ENCODE measurements around the gene MIPOL1.
"Not testable (repeated sequence)": the region's sequence is repeated elsewhere in the genome, so short reads cannot be mapped to it uniquely, and the experiment has no call there.

The MIPOL1 gene

DNA sequence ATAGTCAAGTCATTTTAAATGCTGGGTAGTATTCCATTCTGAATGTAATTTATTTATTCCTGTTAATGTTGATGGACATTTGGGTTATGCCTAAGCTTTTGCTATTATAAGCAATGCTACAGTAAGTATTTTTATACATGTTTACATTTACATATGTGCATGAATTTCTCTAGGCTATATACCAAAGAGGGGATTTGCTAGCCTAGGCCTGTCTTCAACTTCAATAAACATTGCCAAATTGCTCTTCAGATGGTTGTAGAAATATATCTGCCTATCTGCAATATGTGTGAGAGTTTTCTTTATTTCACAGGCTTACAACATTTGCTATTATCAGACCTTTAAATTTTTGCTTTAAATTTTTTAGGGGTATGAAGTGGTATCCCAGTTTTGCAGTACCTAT, 87.0 kb downstream of the MIPOL1 start:
- DNase-seq (ENCODE audit: low spot score) = no peak

DNA sequence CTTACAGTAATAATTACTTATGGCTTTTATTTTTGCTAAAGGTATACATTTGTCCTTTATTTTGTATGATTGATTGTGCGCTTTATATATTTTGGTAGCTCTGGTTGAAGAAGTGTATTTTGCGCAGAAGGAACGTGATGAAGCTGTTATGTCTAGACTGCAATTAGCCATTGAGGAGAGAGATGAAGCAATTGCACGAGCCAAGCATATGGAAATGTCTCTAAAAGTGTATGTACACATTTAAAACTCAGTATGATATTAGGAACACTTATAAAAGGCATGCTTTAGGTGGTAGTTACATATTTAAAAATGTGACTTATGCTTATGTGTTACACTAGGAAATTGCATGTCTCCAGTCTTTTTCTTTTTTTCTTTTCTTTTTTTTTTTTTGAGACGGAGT, 87.5 kb downstream of the MIPOL1 start:
- no peak for DNase-seq (ENCODE audit: low spot score)

DNA sequence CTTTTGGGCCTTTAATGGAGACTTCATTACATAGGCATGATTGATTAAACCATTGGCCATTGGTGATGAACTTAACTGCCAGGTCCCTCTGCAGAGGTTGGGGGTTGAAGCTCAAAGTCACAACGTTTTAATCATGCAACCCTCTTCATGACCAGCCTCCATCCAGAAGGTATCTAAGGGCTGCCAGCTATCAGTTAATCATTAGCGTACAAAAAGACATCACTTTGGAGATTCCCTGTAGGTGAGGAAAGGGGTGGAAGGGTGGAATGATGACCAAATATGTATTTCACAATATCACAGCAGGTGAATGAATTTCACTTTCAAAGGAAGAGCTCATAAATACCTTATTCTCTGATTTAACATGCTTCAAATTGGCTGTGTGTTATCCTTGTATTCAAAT, 92.0 kb downstream of the MIPOL1 start:
- DNase-seq (ENCODE audit: low spot score) = no peak

DNA sequence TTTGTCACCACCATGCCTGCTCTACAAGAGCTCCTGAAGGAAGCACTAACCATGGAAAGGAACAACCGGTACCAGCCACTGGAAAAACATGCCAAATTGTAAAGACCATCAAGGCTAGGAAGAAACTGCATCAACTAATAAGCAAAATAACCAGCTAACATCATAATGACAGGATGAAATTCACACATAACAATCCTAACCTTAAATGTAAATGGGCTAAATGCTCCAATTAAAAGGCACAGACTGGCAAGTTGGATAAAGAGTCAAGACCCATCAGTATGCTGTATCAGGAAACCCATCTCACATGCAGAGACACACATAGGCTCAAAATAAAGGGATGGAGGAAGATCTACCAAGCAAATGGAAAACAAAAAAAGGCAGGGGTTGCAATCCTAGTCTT, 97.5 kb downstream of the MIPOL1 start:
- DNase-seq (ENCODE audit: low spot score) = not testable (repeated sequence)

DNA sequence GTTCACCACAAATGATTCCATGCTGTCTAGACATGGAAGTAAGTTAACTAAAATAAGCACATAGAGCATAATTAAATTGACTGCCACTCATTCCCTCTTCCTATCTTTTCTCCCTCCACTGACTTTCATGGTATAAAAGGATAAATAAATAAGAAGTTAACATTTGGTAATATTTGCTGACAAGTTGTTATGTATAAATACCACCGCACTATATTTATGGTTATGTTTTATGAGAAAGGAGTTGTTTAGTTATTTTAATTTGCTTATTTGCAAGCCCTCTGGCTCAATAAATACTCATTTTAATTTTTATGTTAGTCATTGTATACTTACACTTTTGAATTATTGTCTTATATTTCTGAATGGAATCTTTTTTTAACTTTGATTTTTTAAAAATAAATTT, 113.5 kb downstream of the MIPOL1 start:
- no peak for DNase-seq (ENCODE audit: low spot score)

DNA sequence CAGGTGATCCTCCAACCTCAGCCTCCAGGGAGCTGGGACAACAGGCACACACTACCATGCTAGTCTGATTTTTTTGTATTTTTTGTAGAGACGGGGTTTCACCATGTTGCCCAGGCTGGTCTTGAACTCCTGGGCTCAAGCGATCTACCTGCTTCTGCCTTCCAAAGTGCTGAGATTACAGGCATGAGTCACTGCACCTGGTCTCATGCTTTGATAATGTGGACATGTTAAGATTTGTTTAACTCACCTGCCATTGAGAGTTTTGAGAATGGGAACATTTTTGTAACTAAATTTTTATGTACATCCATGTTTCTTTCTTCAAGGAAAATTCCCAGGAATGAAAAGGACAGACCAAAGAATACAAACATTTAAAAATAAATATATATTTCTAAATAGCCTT, 121.2 kb downstream of the MIPOL1 start:
- DNase-seq (ENCODE audit: low spot score) = no peak

DNA sequence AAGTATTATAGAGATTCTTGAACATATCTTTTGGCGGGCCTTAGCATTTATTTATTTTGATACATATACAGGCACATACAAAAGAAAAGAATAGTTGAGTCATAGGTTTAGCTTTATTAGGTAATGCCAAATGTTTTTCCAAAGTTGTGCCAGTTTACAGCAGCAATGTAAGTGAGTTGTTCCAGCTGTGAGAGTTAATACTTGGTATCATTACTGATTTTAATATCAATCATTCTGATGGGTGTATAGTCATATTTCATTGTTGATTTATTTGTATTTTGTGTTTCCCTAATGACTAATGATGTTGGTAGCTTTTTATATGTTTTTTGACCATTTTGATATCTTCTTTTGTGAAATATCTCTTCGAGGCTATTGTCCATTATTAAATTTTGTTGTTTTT, 122.4 kb downstream of the MIPOL1 start:
- DNase-seq (ENCODE audit: low spot score) = no peak

DNA sequence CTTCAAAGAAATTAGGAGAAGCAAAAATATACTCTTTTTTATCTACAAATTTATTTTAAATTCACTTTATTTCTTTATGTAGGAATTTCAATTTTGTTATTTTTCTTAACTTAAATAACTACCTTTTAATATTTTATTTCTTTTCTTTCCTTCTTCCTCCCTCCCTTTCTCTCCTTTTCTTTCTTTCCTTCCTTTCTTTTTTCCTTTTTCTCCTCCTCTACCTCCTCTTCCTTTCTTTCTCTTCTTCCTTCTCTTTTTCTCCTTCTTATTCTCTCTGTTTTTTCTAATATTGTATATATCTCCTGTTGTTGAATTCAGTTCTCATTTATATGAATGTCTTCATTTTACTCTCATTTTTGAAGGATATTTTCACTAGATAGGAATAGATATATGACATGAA, 127.6 kb downstream of the MIPOL1 start:
- DNase-seq (ENCODE audit: low spot score) = no peak

DNA sequence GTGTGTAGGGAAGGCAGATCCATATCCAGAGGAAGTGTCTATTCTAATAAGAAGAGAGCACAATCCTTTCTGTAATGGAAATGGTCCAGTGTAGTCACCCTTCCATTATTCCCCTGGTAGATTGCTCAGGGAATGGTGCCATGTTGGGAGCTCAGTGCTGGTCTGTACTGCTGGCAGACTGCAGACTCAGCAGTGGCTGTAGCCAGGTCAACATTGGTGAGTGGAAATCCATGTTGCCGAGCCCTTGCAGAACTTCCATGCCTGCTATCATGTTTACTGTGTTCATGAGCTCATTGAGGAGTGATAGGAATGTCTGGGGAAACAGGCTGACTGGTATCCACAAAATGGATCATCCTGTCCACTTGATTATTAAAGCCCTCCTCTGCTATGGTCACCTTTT, 128.7 kb downstream of the MIPOL1 start:
- no peak for DNase-seq (ENCODE audit: low spot score)

DNA sequence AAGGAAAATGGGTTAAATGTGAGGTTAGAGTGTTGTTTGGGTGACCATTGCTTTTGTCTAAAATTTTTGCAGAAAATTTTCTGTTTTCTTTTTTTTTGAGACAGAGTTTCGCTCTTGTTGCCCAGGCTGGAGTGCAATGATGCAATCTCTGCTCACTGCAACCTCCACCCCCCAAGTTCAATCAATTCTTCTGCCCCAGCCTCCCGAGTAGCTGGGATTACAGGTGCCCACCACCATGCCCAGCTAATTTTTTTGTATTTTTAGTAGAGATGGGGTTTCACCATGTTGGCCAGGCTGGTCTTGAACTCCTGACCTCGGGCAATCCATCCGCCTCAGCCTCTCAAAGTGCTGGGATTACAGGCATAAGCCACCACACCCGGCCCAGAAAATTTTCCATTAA, 130.2 kb downstream of the MIPOL1 start:
- not testable (repeated sequence) for DNase-seq (ENCODE audit: low spot score)

DNA sequence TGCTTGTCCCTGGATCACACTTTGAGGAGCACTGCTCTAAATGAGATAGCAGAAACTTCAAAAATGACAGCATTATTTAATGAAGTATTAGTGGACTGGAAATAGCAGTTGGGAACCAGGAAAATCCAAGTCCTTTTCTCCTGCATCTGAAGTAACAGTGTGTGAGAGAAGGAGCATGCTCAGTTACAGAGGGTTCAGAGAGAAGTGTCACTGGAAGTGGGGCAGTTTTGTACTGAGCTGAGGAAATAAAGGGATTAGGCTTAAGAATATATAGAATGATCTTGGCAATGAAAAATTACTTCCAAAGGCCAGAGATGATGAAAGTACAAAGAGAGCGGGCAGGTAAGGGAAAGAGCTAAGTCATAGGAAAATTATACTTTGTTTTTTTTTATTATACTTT, 130.9 kb downstream of the MIPOL1 start:
- DNase-seq (ENCODE audit: low spot score) = no peak

DNA sequence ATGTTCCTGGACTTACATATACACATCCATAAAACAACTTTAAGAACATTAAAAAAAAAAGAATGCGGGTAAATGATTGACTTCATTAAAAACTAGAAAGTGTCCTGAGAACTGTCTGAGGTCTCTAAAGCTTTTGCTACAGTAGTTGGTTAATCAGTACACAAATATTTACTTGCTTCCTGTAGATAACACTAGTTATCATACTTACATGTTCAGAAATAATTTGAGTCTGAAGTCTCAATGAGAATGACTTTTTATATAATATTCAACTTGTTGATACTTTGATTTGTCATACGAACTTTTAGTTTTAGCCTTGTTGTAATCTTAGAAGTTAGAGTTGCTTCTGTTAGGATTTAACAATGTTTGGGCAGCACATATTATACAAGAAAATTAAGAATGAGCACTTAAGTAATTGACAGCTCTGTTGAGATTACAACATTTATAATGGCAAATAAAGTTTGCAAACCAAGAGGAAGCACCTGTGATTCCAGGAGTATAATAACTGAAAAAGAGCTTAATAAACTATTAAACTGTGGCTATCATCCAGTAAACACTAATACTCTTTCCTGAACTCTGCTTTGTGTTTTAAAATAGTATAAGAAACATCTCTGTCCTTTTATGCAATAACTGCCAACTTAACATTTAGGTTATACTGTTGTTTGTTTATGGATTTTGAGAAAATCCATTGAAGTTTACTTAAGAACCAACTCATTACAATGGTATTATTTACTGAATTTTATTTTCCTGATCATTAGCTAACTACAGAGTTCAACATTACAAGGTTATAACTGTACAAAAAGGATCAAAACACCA, 131.7 kb downstream of the MIPOL1 start:
- no peak for DNase-seq (ENCODE audit: low spot score)

DNA sequence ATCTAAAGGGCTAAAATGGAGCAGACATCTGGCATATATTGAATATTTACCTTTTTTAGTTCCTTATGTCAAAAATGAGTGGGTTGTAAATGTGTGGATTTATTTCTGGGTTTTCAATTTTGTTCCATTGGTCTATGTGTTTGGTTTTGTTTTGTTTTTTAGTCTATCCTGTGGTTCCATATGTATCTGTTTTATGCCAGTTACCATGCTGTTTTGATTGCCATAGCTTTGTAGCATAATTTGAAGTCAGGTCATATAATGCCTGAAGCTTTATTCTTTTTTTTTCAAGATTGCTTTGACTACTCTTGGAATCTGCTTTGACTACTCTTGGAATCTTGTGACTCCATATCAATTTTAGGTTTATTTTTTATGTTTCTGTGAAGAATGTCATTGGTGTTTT, 133.2 kb downstream of the MIPOL1 start:
- DNase-seq (ENCODE audit: low spot score) = no peak

DNA sequence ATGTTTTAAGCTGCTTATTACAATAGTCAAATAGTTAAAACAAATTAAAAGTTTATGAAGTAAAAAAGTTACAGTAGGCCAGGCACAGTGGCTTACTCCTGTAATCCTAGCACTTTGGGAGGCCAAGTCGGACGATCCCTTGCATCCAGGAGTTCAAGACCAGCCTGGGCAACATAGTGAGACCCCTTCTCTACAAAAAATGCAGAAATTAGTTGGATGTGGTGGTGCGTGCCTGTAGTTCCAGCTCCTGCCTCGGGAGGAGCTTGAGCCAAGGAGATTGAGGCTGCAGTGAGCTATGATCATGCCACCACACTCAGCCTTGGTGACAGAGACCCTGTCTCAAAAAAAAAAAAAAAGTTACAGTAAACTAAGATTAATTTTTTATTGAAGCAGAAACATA, 142.6 kb downstream of the MIPOL1 start:
- DNase-seq (ENCODE audit: low spot score) = no peak

DNA sequence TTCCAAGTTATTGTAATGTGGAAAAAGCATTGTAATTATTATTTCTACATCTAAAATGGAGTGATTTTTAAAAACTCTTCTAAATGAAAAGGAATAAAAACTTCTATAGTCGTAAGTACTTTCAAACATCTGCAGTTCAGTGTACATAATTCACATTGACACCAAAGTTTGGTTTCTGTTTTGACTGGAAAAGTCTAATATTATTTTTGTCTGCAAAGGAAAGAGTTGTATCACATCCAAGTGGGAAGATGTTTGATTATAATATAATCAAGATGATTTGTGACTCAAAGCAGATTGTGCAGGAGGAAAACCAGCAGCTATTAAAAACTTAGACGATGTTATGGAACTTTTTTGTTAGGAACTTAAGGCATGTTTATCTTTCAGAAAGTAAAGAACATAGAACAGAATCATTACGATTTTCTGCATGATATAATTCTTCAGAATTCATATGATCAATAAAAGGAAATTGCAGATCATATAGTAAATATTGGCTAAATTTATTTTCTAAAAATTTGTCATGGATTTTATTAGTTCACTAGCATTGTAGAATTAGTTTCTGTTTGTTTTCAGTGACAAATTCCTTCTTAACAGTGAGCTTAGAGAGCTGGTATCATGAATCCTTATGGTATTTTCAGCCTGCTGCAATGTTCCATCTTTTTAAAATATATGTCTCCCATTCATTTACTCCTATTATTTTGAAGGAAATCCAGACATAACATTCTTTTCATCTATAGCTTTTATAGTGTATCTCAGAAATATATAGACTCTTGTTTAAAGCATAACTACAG, 145.8 kb downstream of the MIPOL1 start:
- no peak for DNase-seq (ENCODE audit: low spot score)

DNA sequence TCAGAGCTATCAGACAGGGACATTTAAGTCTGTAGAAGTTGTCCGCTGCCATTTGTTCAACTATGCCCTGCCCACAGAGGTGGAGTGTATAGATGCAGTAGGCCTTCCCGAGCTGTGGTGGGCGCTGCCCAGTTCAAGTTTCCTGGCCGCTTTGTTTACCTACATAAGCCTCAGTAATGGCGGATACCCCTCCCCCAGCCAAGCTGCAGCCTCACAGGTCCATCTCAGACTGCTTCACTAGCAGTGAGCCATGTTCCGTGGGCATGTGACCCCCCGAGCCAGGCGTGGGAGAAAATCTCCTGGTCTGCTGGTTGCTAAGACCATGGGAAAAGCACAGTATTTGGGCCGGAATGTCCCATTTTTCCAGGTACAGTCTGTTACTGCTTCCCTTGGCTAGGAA, 165.9 kb downstream of the MIPOL1 start:
- DNase-seq (ENCODE audit: low spot score) = no peak

DNA sequence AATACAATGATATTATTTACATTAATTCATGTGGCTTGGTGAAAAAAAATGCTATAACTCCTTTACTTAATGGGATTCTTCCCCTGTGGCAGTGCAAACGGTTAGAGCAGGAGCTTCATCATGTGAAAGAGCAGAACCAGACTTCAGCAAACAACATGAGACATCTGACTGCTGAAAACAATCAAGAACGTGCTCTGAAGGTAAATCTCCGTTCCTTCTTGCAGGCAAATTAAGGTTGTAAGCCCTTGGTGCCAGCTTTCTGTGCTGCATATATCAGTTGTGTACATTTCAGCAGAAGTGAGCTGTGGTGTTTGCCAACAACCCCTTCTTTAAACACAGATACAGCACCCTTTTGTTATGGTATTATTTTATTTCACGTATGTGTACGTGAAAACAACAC, 171.7 kb downstream of the MIPOL1 start:
- DNase-seq (ENCODE audit: low spot score) = no peak

DNA sequence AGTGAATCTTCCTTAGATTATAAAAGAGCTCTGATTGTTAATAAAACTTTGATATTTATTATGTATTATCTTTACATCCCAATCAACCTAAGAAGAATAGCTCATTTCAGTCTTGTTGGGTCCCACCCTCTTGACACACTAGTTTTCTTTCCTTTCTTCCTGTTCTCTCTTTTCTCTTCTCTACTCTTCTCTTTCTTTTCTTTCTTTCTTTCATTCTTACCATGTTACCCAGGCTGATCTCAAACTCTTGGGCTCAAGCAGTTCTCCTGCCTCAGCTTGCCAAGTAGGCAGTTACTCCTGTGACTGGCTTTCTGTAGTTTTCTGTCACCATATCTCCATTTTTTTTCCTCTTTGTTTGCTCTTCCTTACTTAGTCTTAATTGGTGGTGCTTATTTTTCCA, 177.8 kb downstream of the MIPOL1 start:
- DNase-seq (ENCODE audit: low spot score) = no peak

DNA sequence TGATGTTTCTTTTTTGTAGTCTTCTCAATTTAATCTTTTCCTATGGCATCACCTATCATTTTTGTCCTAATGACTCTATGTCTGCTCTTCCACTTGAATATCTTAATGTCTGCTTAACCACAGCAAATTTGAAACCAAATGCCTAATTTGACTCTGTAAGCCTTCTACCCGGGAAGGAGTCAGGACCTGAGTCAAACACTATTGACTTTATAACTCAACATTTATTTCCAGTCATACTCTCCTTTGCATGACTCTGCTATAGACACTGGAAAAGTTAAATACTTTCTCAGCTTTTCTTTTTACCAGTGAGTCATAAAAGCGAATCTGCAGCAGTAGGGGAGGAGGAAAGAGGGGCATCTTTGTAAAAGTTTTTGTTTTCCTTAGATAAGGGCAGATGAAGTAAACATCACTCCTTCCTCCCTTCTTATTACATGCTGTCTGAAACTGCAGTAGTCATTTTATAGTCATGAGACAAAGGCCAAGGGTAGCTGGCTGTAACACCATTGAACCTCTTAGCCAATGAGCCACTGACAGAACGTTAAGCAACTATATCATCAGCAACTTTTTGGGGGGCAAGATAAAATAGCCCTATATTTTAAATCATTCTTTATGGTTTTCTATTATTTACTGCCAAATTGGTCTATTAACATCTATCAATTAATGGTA, 179.3 kb downstream of the MIPOL1 start:
- DNase-seq (ENCODE audit: low spot score) = no peak

DNA sequence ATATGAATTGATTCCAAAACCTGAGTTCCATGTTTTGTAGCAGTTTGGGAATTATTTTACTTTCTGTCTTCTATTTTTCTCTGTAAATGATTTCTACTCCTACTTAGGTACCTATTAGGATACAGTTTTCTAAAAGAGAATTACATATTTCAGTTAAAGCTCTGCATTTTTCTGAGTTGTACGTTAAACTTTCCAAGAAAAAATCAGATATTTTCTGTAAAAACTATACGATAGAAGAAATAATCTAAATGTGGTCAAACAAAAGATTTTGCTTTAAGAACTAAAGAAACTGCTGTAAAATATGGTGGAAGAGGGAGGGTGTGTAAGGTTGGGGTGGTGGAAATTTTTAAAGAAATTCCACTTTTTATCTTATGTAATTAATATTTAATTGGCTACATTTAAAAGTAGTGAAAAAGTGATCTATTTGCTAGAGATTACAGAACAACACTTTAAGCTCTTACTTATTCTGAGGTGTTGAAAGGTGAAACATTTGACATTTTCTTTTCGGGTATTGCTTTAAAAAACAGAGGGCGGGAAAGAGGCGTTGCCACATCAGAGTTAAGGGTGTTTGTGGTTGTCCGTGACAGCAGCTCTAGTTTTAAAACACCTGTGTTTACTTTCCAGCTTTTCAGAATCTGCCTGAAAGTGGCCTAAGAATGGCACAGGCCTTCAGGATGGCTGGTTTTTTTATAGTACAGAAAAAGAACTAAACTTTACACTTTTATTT, 187.3 kb downstream of the MIPOL1 start:
- DNase-seq (ENCODE audit: low spot score) = no peak

DNA sequence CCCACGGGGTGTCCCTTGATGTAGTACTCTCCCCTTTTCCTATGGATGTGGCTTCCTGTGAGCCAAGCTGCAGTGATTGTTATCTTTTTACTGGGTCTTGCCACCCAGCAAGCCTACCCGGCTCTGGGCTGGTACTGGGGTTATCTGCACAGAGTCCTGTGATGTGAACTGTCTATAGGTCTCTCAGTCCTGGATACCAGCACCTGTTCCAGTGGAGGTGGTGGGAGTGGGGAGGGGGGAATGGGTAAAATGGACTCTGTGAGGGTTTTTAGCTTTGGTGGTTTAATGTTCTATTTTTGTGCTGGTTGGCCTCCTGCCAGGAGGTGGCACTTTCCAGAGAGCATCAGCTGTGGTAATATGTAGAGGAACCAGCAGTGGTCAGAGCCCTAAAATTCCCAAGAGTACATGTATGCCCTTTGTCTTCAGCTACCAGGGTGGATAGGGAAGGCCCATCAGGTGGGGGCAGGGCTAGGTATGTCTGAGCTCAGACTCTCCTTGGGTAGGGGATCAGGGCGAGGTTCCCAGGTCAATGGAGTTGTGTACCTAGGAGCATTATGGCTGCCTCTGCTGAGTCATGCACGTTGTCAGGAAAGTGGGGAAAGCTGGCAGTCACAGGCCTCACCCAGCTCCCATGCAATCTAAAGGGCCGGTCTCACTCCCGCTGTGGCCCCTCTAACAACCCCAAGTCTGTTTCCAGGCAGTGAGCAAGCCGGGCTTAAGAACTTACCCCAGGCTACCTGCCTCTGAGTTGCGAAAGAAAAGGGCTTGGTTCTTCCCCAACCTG, 199.6 kb downstream of the MIPOL1 start:
- not testable (repeated sequence) for DNase-seq (ENCODE audit: low spot score)

DNA sequence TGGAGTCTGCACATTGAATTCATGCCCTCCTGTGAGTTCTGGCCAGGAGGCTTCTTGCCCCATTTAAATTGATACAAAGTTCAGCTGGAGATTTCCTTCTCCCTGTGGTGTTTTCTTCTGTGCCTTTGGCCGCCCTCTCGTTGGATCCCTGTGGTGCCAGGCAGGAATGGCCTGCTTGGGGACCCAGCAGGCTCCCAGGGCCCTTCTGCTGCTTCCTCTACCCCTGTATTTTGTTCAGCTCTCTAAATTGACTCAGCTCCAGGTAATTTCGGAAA, 200.1 kb downstream of the MIPOL1 start:
- no peak for DNase-seq (ENCODE audit: low spot score)

Data from CD4-positive, alpha-beta T cell treated with Interleukin-6 at 100 ng/mL for 8 hours (primary cell).